IMR-90 (cell line): ENCODE results near the gene DYTN. TPM values are rescaled to one million over a fixed set of nuclear protein-coding genes. Genes with fewer than 3 reads are reported as not detected.

Experiments used
- ATAC-seq: fragments of 200-7000 bp; cut with Tn5 transposase; 2 replicates; pipeline ENCODE4 v1.9.1; 2020; ENCODE audit warnings: low read depth, mild to moderate bottlenecking, moderate library complexity
- BruUV-seq: library from RNA; stranded (reverse); fragments of 400-500 nt; replicated peaks from 2 replicates; lab custom pipeline; 2021; lab: Mats Ljungman, UMichigan
- CTCF ChIA-PET: fragments of 300-600 bp; formaldehyde crosslinking; extraction: SDS; loops from one replicate; lab custom pipeline; 2021; ENCODE audit warnings: antibody characterized with exemption; lab: Yijun Ruan, JAX
- POLR2A ChIA-PET: fragments of 300-600 bp; sonication (Branson Sonifier 250); formaldehyde crosslinking; loops from one replicate; lab custom pipeline; 2022; ENCODE audit warnings: antibody characterized with exemption; ENCODE audit not compliant: unreplicated experiment; lab: Charles Lee
- DNase-seq: peaks from one replicate; pipeline ENCODE4 v3.0.0; 2013
- H2AFZ ChIP-seq: replicated peaks from 2 replicates; pipeline ENCODE3; 2013; ENCODE audit warnings: low read length, mild to moderate bottlenecking; ENCODE audit not compliant: poor library complexity
- H2AK5ac ChIP-seq: 2 replicates; pipeline ENCODE4 v1.6.1; 2013; ENCODE audit warnings: low read depth, low read length, inconsistent platforms
- H2AK9ac ChIP-seq: replicated peaks from 2 replicates; pipeline ENCODE3; 2013; ENCODE audit warnings: mild to moderate bottlenecking, low read depth, low read length, moderate library complexity; ENCODE audit not compliant: poor library complexity
- H2BK120ac ChIP-seq: 2 replicates; pipeline ENCODE4 v1.6.1; 2013; ENCODE audit warnings: low read depth, low read length, inconsistent platforms
- H2BK15ac ChIP-seq: 3 replicates; pipeline ENCODE4 v1.6.1; 2013; ENCODE audit warnings: low read depth, low read length, inconsistent platforms
- H2BK20ac ChIP-seq: 2 replicates; pipeline ENCODE4 v1.6.1; 2013; ENCODE audit warnings: low read depth, mild to moderate bottlenecking, inconsistent platforms, low read length, moderate library complexity
- H2BK5ac ChIP-seq: 2 replicates; pipeline ENCODE4 v1.6.1; 2013; ENCODE audit warnings: mild to moderate bottlenecking, low read depth, low read length, inconsistent platforms; ENCODE audit not compliant: poor library complexity, severe bottlenecking
- H3K14ac ChIP-seq: replicated peaks from 2 replicates; pipeline ENCODE4 v1.6.1; 2013; ENCODE audit warnings: low read depth, low read length, inconsistent platforms
- H3K18ac ChIP-seq: 2 replicates; pipeline ENCODE4 v1.6.1; 2013; ENCODE audit warnings: low read depth, low read length, control low read depth
- H3K23ac ChIP-seq: 2 replicates; pipeline ENCODE4 v1.6.1; 2013; ENCODE audit warnings: low read depth, low read length, inconsistent platforms
- H3K27ac ChIP-seq: 2 replicates; pipeline ENCODE4 v1.5.1; 2013; ENCODE audit warnings: mild to moderate bottlenecking, control low read depth, low read length; ENCODE audit not compliant: insufficient read depth
- H3K27me3 ChIP-seq: 2 replicates; pipeline ENCODE4 v1.6.1; 2013; ENCODE audit warnings: low read length; ENCODE audit not compliant: control insufficient read depth, insufficient read depth
- H3K36me3 ChIP-seq: 2 replicates; pipeline ENCODE4 v1.6.1; 2013; ENCODE audit warnings: low read length, mixed read lengths; ENCODE audit not compliant: control insufficient read depth, insufficient read depth
- H3K4ac ChIP-seq: 2 replicates; pipeline ENCODE4 v1.6.1; 2013; ENCODE audit warnings: low read depth, low read length, inconsistent platforms
- H3K4me1 ChIP-seq: 2 replicates; pipeline ENCODE4 v1.6.1; 2013; ENCODE audit warnings: low read length, mixed read lengths; ENCODE audit not compliant: control insufficient read depth, insufficient read depth
- H3K4me2 ChIP-seq: 2 replicates; pipeline ENCODE4 v1.6.1; 2013; ENCODE audit warnings: low read depth, mild to moderate bottlenecking, control low read depth, low read length, moderate library complexity
- H3K4me3 ChIP-seq: 2 replicates; pipeline ENCODE4 v1.5.1; 2013; ENCODE audit warnings: low read depth, mild to moderate bottlenecking, control low read depth, low read length, moderate library complexity; ENCODE audit not compliant: insufficient read depth
- H3K56ac ChIP-seq: 2 replicates; pipeline ENCODE4 v1.6.1; 2013; ENCODE audit warnings: low read length, inconsistent platforms; ENCODE audit not compliant: insufficient read depth; ENCODE audit errors: extremely low read depth
- H3K79me1 ChIP-seq, 2 experiments: 2 replicates each; pipeline ENCODE4 v1.6.1; 2013; ENCODE audit warnings: low read length in 2 of 2, inconsistent platforms in 1 of 2, low read depth in 1 of 2
- H3K9ac ChIP-seq: 2 replicates; pipeline ENCODE4 v1.6.1; 2013; ENCODE audit warnings: low read depth, low read length, control low read depth
- H3K9me1 ChIP-seq: 2 replicates; pipeline ENCODE4 v1.6.1; 2013; ENCODE audit warnings: low read length, inconsistent platforms; ENCODE audit not compliant: insufficient read depth
- H3K9me3 ChIP-seq: 2 replicates; pipeline ENCODE4 v1.6.1; 2013; ENCODE audit warnings: low read length; ENCODE audit not compliant: control insufficient read depth, insufficient read depth
- H4K20me1 ChIP-seq: 2 replicates; pipeline ENCODE4 v1.6.1; 2013; ENCODE audit warnings: low read length, inconsistent platforms; ENCODE audit not compliant: insufficient read depth
- H4K5ac ChIP-seq: 2 replicates; pipeline ENCODE4 v1.6.1; 2013; ENCODE audit warnings: mild to moderate bottlenecking, low read depth, low read length, control low read depth
- H4K8ac ChIP-seq, 2 experiments: 2 replicates each; pipeline ENCODE4 v1.6.1; 2013; ENCODE audit warnings: low read depth in 2 of 2, low read length in 2 of 2, control low read depth in 1 of 2, inconsistent platforms in 1 of 2
- H4K91ac ChIP-seq: 2 replicates; pipeline ENCODE4 v1.6.1; 2013; ENCODE audit warnings: low read depth, low read length, inconsistent platforms; ENCODE audit not compliant: insufficient read depth
- MAFK ChIP-seq: IDR thresholded peaks from 2 replicates; pipeline ENCODE4 v1.6.1; 2012; ENCODE audit warnings: low read depth, low read length, improper control_type of control experiment
- NFE2L2 ChIP-seq: fragments of 150-350 bp; IDR thresholded peaks from 2 replicates; pipeline ENCODE4 v1.6.1; 2016; ENCODE audit warnings: low read depth, mild to moderate bottlenecking, low read length
- WGBS, 2 experiments: methylation state at CpG; one replicate each; pipeline versions ENCODE4 v1.1.5 to v1.1.7; 2013; ENCODE audit warnings: missing lambda C conversion rate in 2 of 2; ENCODE audit not compliant: insufficient read length in 1 of 2; ENCODE audit errors: extremely low coverage in 2 of 2; 5-methylcytosine and 5-hydroxymethylcytosine counted together
- dilution Hi-C: fragments of 300-500 bp; cut with HindIII; formaldehyde crosslinking; loops from one replicate; pipeline ENCODE4 v1.14.3; 2018; ENCODE audit warnings: low sequenced_read_pairs; ENCODE audit not compliant: unreplicated experiment
- in situ Hi-C: fragments of 300-500 bp; cut with MboI; formaldehyde crosslinking; loops from 3 replicates; pipeline ENCODE4 v1.14.3; 2019; ENCODE audit warnings: low sequenced_read_pairs, inconsistent platforms, mixed read lengths
- intact Hi-C: fragments of 100-400 bp; cut with micrococcal nuclease; formaldehyde crosslinking; loops from 2 replicates; pipeline ENCODE4 v1.10.0; 2022
- polyA plus RNA-seq, 3 experiments: library from polyadenylated mRNA; depleted of rRNA; stranded (reverse); fragments of >200 nt; gene quantifications; 2 replicates each; pipeline ENCODE4 v1.2.3, GENCODE V29; 2012; ENCODE audit warnings: low replicate concordance in 1 of 3
- total RNA-seq: library from RNA; depleted of rRNA; stranded (reverse); fragments of >200 nt; gene quantifications from 2 replicates; pipeline ENCODE4 v1.2.3, GENCODE V29; 2012

Gene DYTN
- total and polyA plus RNA-seq, 2 of the 4 experiments (the other 2 are of a cell fraction) = not detected

- H2BK20ac ChIP-seq = no peak overlapping the region
- no peaks in the 10 kb centered on the region for H4K20me1 ChIP-seq
- H3K4me3 ChIP-seq = no peak overlapping the region
- CTCF ChIA-PET = interaction anchor here (0.7 kb wide), 1 partner anchor 42 kb away, joined by 3 read pairs; no protein-coding TSS in a partner anchor
- no peak overlapping the region for H2BK120ac ChIP-seq
- no TSS peak for BruUV-seq
- H3K14ac ChIP-seq = no peak overlapping the region
- no peak overlapping the region for H3K18ac ChIP-seq
- intact Hi-C loops (loop anchor here (10.0 kb wide), 1 partner anchor 256 kb away; no protein-coding TSS in a partner anchor), dilution Hi-C loops (no loop called here), in situ Hi-C loops (no loop called here)
- no peak overlapping the region for H2BK15ac ChIP-seq
- H3K9me1 ChIP-seq = no peaks in the 10 kb centered on the region
- H3K4me1 ChIP-seq = no peaks in the 10 kb centered on the region
- WGBS, 2 experiments = 33% methylated on average over 1 of the region's 2 CpGs; no CpG with 5 or more reads in 1 of the 2 experiments
- ATAC-seq = no peak
- H2AK5ac ChIP-seq = no peak overlapping the region
- no peak overlapping the region for H3K56ac ChIP-seq
- no peak overlapping the region for H3K9ac ChIP-seq
- no peak overlapping the region for H2AK9ac ChIP-seq
- no peaks in the 10 kb centered on the region for H3K79me1 ChIP-seq
- peaks cover 2% of the 10 kb centered on the region for H3K27me3 ChIP-seq
- H4K91ac ChIP-seq = no peak overlapping the region
- TF ChIP-seq MAFK = peak; percentile 35; the same call in 1 of the 2 replicates
- TF ChIP-seq NFE2L2 = no peak
- H2BK5ac ChIP-seq = no peak overlapping the region
- no peak overlapping the region for H3K4ac ChIP-seq
- no peak overlapping the region for H4K5ac ChIP-seq
- no peaks in the 10 kb centered on the region for H3K36me3 ChIP-seq
- DNase-seq = no peak
- no peak overlapping the region for H3K27ac ChIP-seq
- POLR2A ChIA-PET = no interaction called here
- H3K23ac ChIP-seq = no peak overlapping the region
- no peak overlapping the region for H3K4me2 ChIP-seq
- H4K8ac ChIP-seq = no peak overlapping the region
- no peaks in the 10 kb centered on the region for H3K9me3 ChIP-seq
- no peak overlapping the region for H2AFZ ChIP-seq
Measured at GRCh38 chr2:206688453-206688852, 29.7 kb downstream of the DYTN start.
